SW 1271 (cell line): ENCODE measurements around the gene OSBPL2.

Experiments
- DNase-seq, 2 experiments: peaks; one replicate each; lab custom pipeline; 2025; lab: John Stamatoyannopoulos, UW

Gene OSBPL2

GRCh38 chr20:62206388-62206775 lies 31.9 kb upstream of the OSBPL2 start:
- no peak for DNase-seq

GRCh38 chr20:62208061-62208794 lies 30.1 kb upstream of the OSBPL2 start:
- no peak for DNase-seq

GRCh38 chr20:62208795-62209755 lies 29.2 kb upstream of the OSBPL2 start:
- no peak for DNase-seq

GRCh38 chr20:62209850-62210495 lies 28.3 kb upstream of the OSBPL2 start:
- DNase-seq = no peak

- no peak for DNase-seq
Measured at GRCh38 chr20:62210496-62210855, 27.8 kb upstream of the OSBPL2 start.

- DNase-seq = no peak
Measured at GRCh38 chr20:62211216-62211615, 27.1 kb upstream of the OSBPL2 start.

- no peak for DNase-seq
Measured at GRCh38 chr20:62211769-62212288, 26.5 kb upstream of the OSBPL2 start.

GRCh38 chr20:62212299-62212698 lies 26.0 kb upstream of the OSBPL2 start:
- no peak for DNase-seq

GRCh38 chr20:62214067-62214466 lies 24.3 kb upstream of the OSBPL2 start:
- DNase-seq = no peak

- no peak for DNase-seq
Measured at GRCh38 chr20:62215020-62215990, 23.0 kb upstream of the OSBPL2 start.

GRCh38 chr20:62215991-62216635 lies 22.2 kb upstream of the OSBPL2 start:
- no peak for DNase-seq

GRCh38 chr20:62216636-62217566 lies 21.4 kb upstream of the OSBPL2 start:
- DNase-seq = no peak

GRCh38 chr20:62217913-62218773 lies 20.2 kb upstream of the OSBPL2 start:
- DNase-seq = no peak

- DNase-seq = no peak
Measured at GRCh38 chr20:62219101-62219991, 19.0 kb upstream of the OSBPL2 start.

GRCh38 chr20:62219992-62220665 lies 18.2 kb upstream of the OSBPL2 start, which contains the start of gene HRH3:
Gene HRH3 (minus strand): TSS chr20:62220278. CDS start chr20:62219970, 308 bp downstream.
- DNase-seq = no peak

GRCh38 chr20:62220666-62221568 lies 17.4 kb upstream of the OSBPL2 start:
- no peak for DNase-seq
